ENCODE data around the gene PIEZO2. TPM values are rescaled to one million over a fixed set of nuclear protein-coding genes. Genes with fewer than 3 reads are reported as not detected.

PIEZO2 gene
- polyA plus RNA-seq, 1 experiment = 4.6 TPM

DNA sequence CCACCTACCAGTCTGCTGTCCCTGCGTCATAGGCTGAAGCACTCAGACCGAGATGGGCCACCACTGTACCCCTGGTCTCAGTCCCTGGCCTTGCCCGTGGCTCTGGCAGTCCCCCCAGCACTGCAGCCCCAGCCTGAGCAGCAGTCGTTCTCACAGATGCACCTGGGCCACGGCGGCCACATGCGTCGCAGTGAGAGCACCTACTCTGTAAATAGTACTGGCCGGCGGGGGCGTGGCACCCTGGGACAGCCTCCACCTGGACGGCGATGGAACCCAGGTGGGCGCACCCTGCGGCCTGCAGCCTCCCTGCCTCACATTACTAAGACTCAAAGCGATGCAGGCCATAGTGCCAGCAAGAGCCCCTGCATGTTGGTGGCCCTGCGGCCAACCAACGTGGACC is 424.7 kb downstream of the PIEZO2 start:
- TF ChIP-seq CTCF (IDR thresholded peaks at IDR 0.05; ENCODE audit: insufficient read depth, low read depth, low read length) = no peak
- no peak for DNase-seq (ENCODE audit: low read depth)
- Histone ChIP-seq H3K27me3 (ENCODE audit: control insufficient read depth, insufficient read depth, low read length) (no peaks in the 10 kb centered on the region), H3K36me3 (ENCODE audit: control insufficient read depth, insufficient read depth, low read length) (no peaks in the 10 kb centered on the region), H3K4me3 (ENCODE audit: low read depth, low read length) (no peak overlapping the region)
- ChIA-PET CTCF (no interaction called here), POLR2A (no interaction called here)

DNA sequence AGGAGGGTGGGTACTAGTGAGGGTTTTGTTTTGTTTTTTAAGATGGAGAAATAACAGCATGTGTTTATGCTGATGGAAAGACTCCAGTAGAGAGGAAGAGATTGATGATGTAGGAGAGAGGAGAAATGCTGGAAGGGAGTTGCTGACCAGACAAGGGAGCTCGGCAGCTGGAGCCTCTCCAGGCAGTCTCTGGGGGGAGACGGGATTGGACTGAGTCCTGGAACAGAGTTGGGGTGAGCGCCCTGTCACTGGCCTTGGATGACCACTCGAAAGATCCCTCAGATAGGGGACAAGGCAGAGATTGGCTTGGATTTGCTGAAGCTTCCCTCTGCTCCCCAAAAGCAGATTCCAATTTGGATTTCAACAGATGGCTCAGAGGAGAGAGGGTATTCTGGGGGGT is 425.9 kb downstream of the PIEZO2 start:
- no peak for DNase-seq (ENCODE audit: low read depth)
- H3K4me3 ChIP-seq (ENCODE audit: low read depth, low read length) = no peak overlapping the region
- H3K36me3 ChIP-seq (ENCODE audit: control insufficient read depth, insufficient read depth, low read length) = no peaks in the 10 kb centered on the region
- no peaks in the 10 kb centered on the region for H3K27me3 ChIP-seq (ENCODE audit: control insufficient read depth, insufficient read depth, low read length)
- ChIA-PET CTCF (interaction anchor here (0.9 kb wide), 1 partner anchor 9 kb away, joined by 3 read pairs; no protein-coding TSS in a partner anchor), POLR2A (no interaction called here)
- no peak for TF ChIP-seq CTCF (IDR thresholded peaks at IDR 0.05; ENCODE audit: insufficient read depth, low read depth, low read length)

GRCh38 chr18:10718809-10719208 is 430.6 kb downstream of the PIEZO2 start:
- ChIA-PET CTCF (no interaction called here), POLR2A (no interaction called here)
- Histone ChIP-seq H3K36me3 (ENCODE audit: control insufficient read depth, insufficient read depth, low read length) (no peaks in the 10 kb centered on the region), H3K27me3 (ENCODE audit: control insufficient read depth, insufficient read depth, low read length) (no peaks in the 10 kb centered on the region), H3K4me3 (ENCODE audit: low read depth, low read length) (no peak overlapping the region)
- TF ChIP-seq CTCF (IDR thresholded peaks at IDR 0.05; ENCODE audit: insufficient read depth, low read depth, low read length) = no peak
- DNase-seq (ENCODE audit: low read depth) = no peak

DNA sequence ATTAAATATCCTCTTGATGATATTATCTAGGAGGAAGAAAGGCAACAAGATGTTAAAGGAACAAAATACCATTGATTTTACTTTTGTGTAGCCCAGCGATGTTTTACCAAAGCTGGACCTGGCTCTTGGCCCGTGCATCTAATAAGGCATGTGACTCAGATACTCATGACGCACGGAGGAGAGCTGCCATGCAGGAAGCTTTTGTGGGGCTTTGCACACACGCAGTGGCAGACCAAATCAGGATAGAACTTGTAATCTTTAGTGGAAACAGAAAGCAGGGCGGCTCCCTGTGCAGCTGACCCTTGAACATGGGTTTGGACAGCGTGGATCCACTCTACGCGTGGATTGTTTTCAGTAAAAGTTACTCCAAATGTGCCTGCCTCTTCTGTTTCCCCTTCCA is 433.6 kb downstream of the PIEZO2 start:
- Histone ChIP-seq H3K27me3 (ENCODE audit: control insufficient read depth, insufficient read depth, low read length) (no peaks in the 10 kb centered on the region), H3K4me3 (ENCODE audit: low read depth, low read length) (no peak overlapping the region), H3K36me3 (ENCODE audit: control insufficient read depth, insufficient read depth, low read length) (no peaks in the 10 kb centered on the region)
- no peak for TF ChIP-seq CTCF (IDR thresholded peaks at IDR 0.05; ENCODE audit: insufficient read depth, low read depth, low read length)
- DNase-seq (ENCODE audit: low read depth) = no peak
- ChIA-PET CTCF (no interaction called here), POLR2A (no interaction called here)

- ChIA-PET POLR2A (no interaction called here), CTCF (no interaction called here)
- TF ChIP-seq CTCF (IDR thresholded peaks at IDR 0.05; ENCODE audit: insufficient read depth, low read depth, low read length) = no peak
- no peak overlapping the region for H3K4me3 ChIP-seq (ENCODE audit: low read depth, low read length)
- H3K36me3 ChIP-seq (ENCODE audit: control insufficient read depth, insufficient read depth, low read length) = no peaks in the 10 kb centered on the region
- no peaks in the 10 kb centered on the region for H3K27me3 ChIP-seq (ENCODE audit: control insufficient read depth, insufficient read depth, low read length)
- no peak for DNase-seq (ENCODE audit: low read depth)
Observed at GRCh38 chr18:10713409-10713808, 436.0 kb downstream of the PIEZO2 start.

Data from BJ (cell line).